HEK293T (cell line): ENCODE results near the gene KLHL22.
A peak's percentile ranks its signal among the peaks of the same experiment; 100 is the strongest.
"Not testable (repeated sequence)": the region's sequence is repeated elsewhere in the genome, so short reads cannot be mapped to it uniquely, and the experiment has no call there.

Experiments used
- CTCF ChIA-PET: fragments of 350-600 bp; formaldehyde crosslinking; extraction: SDS; loops from one replicate; lab custom pipeline; 2021; ENCODE audit warnings: antibody characterized with exemption, inconsistent platforms; lab: Yijun Ruan, JAX
- POLR2A ChIA-PET: fragments of 350-600 bp; formaldehyde crosslinking; extraction: SDS; loops from one replicate; lab custom pipeline; 2020; ENCODE audit warnings: antibody characterized with exemption, inconsistent platforms; lab: Yijun Ruan, JAX
- DNase-seq: peaks from one replicate; pipeline ENCODE4 v3.0.0; 2012; ENCODE audit warnings: mixed read lengths; ENCODE audit errors: extremely low spot score
- L3MBTL2 ChIP-seq: fragments of 450-650 bp; conservative IDR thresholded peaks from 2 replicates; pipeline ENCODE4 v1.6.1; 2016; ENCODE audit warnings: mild to moderate bottlenecking
- LEF1 ChIP-seq: fragments of 450-650 bp; IDR thresholded peaks from 2 replicates; pipeline ENCODE4 v1.6.1; 2017; ENCODE audit warnings: mild to moderate bottlenecking, borderline replicate concordance
- SP1 ChIP-seq: fragments of 450-650 bp; IDR thresholded peaks from 2 replicates; pipeline ENCODE4 v1.6.1; 2017
- TARDBP ChIP-seq: fragments of 450-650 bp; IDR thresholded peaks from 2 replicates; pipeline ENCODE4 v1.6.1; 2016

KLHL22 gene

GRCh38 chr22:20392983-20393704 is 102.5 kb downstream of the KLHL22 start:
- CTCF ChIA-PET: no interaction called here

GRCh38 chr22:20392365-20392881 is 103.2 kb downstream of the KLHL22 start:
- CTCF ChIA-PET, DNase-seq: not testable (repeated sequence)
- POLR2A ChIA-PET: interaction anchor here (1.6 to 4.2 kb wide), 3 partner anchors 11 to 73 kb away, joined by 16 to 25 read pairs (median 18); partner anchors contain the start of gene DGCR6L

More at GRCh38 chr22:20392983-20393704, 102.5 kb downstream of the KLHL22 start:
- POLR2A ChIA-PET: interaction anchor here (0.7 to 4.2 kb wide), 14 partner anchors 11 to 139 kb away, joined by 3 to 25 read pairs (median 4); partner anchors contain the start of gene DGCR6L
- no peak for DNase-seq
- TF ChIP-seq TARDBP (no peak), L3MBTL2 (peak; percentile 45; the same call in 1 of the 2 replicates), SP1 (no peak), LEF1 (no peak)
